ENCODE data around the gene ALPL. TPM values are rescaled to one million over a fixed set of nuclear protein-coding genes. Genes with fewer than 3 reads are reported as not detected.
A peak's percentile ranks its signal among the peaks of the same experiment; 100 is the strongest.

Gene ALPL
- total RNA-seq, 2 donors from 2014 or later = 3.7 to 7.8 TPM

DNA sequence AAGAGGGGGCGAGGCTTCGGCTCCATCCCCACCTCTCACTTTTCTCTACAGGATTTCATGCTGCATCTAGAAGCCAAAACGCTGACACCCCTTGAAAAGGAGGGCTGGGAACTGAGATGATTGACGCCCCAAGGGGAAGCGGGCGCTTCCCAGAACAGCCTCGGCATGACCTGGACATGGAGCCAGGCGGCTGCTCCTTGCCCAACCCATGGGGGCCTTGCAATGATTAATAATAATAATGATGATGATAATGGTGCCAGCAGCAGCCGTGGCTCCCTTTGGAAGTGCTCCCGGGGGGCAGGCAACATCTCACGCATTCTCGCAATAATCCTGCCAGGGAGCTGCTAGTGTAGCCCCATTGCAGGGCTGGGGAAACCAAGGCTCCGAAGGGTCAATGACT is 81.7 kb downstream of the ALPL start:
- Histone ChIP-seq H3K4me3 (no peak overlapping the region), H3K36me3 (no peaks in the 10 kb centered on the region), H3K9me3 (no peaks in the 10 kb centered on the region), H3K27me3 (replicated peaks; ENCODE audit: insufficient read depth) (no peaks in the 10 kb centered on the region), H3K27ac (no peak overlapping the region), H3K4me1 (ENCODE audit: control insufficient read depth in 1 of 2, low read depth in 2 of 2) (no peaks in the 10 kb centered on the region)
- ATAC-seq (ENCODE audit: insufficient number of reproducible peaks, low FRiP score, low read depth) (no peak), DNase-seq (ENCODE audit: low spot score) (no peak)
- no peak for TF ChIP-seq CTCF (IDR thresholded peaks at IDR 0.05)

GRCh38 chr1:21592086-21592865 is 83.1 kb downstream of the ALPL start:
- no peaks in the 10 kb centered on the region for H3K36me3 ChIP-seq
- no peak for ATAC-seq (ENCODE audit: insufficient number of reproducible peaks, low FRiP score, low read depth)
- no peaks in the 10 kb centered on the region for H3K27me3 ChIP-seq (replicated peaks; ENCODE audit: insufficient read depth)
- no peak overlapping the region for H3K27ac ChIP-seq
- no peak for DNase-seq (ENCODE audit: low spot score)
- no peak for TF ChIP-seq CTCF (IDR thresholded peaks at IDR 0.05)
- no peak overlapping the region for H3K4me3 ChIP-seq
- H3K4me1 ChIP-seq (ENCODE audit: control insufficient read depth in 1 of 2, low read depth in 2 of 2) = no peaks in the 10 kb centered on the region
- no peaks in the 10 kb centered on the region for H3K9me3 ChIP-seq

GRCh38 chr1:21593231-21593630 is 84.0 kb downstream of the ALPL start:
- no peak for TF ChIP-seq CTCF (IDR thresholded peaks at IDR 0.05)

DNA sequence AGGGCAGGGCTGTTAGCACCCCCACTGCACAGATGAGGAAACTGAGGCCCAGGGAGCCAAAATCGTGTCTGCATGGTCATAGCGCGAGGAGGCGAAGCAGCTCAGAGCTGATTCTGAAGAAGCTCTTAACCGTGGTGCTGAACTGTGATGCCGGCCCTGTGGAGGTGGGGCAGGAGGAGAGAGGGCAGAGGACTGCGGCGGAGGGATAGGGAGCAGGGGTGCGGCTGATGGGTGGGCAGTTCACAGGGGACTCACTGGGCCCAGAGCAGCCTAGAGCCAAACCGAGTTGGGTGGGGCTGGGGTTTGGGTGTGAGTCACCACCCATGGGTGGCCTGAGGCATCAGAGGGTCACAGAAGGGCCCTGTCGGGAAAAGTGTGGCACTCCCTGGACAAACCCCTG is 85.3 kb downstream of the ALPL start:
- no peak for DNase-seq (ENCODE audit: low spot score)
- no peak overlapping the region for H3K4me3 ChIP-seq
- H3K27ac ChIP-seq = no peak overlapping the region
- H3K4me1 ChIP-seq (ENCODE audit: control insufficient read depth in 1 of 2, low read depth in 2 of 2) = no peaks in the 10 kb centered on the region
- ATAC-seq (ENCODE audit: insufficient number of reproducible peaks, low FRiP score, low read depth) = no peak
- no peak for TF ChIP-seq CTCF (IDR thresholded peaks at IDR 0.05)
- H3K36me3 ChIP-seq = no peaks in the 10 kb centered on the region
- no peaks in the 10 kb centered on the region for H3K27me3 ChIP-seq (replicated peaks; ENCODE audit: insufficient read depth)
- H3K9me3 ChIP-seq = no peaks in the 10 kb centered on the region

More at GRCh38 chr1:21593231-21593630, 84.0 kb downstream of the ALPL start:
- no peaks in the 10 kb centered on the region for H3K9me3 ChIP-seq
- H3K4me3 ChIP-seq = no peak overlapping the region
- DNase-seq (ENCODE audit: low spot score) = no peak
- no peaks in the 10 kb centered on the region for H3K27me3 ChIP-seq (replicated peaks; ENCODE audit: insufficient read depth)
- no peak for ATAC-seq (ENCODE audit: insufficient number of reproducible peaks, low FRiP score, low read depth)
- no peaks in the 10 kb centered on the region for H3K4me1 ChIP-seq (ENCODE audit: control insufficient read depth in 1 of 2, low read depth in 2 of 2)
- H3K36me3 ChIP-seq = no peaks in the 10 kb centered on the region
- no peak overlapping the region for H3K27ac ChIP-seq

GRCh38 chr1:21594935-21595897 is 86.0 kb downstream of the ALPL start:
- Histone ChIP-seq H3K9me3 (no peaks in the 10 kb centered on the region), H3K27ac (no peak overlapping the region), H3K4me3 (no peak overlapping the region), H3K4me1 (ENCODE audit: control insufficient read depth in 1 of 2, low read depth in 2 of 2) (no peaks in the 10 kb centered on the region), H3K27me3 (replicated peaks; ENCODE audit: insufficient read depth) (no peaks in the 10 kb centered on the region), H3K36me3 (no peaks in the 10 kb centered on the region)
- TF ChIP-seq CTCF (IDR thresholded peaks at IDR 0.05) = peak; percentile 32
- ATAC-seq (ENCODE audit: insufficient number of reproducible peaks, low FRiP score, low read depth) (no peak), DNase-seq (ENCODE audit: low spot score) (no peak)
